ENCODE results near the gene CPLX1. TPM values are rescaled to one million over a fixed set of nuclear protein-coding genes. Genes with fewer than 3 reads are reported as not detected.

The CPLX1 gene
- total RNA-seq, 1 experiment from 2014 or later = 3.9 TPM

DNA sequence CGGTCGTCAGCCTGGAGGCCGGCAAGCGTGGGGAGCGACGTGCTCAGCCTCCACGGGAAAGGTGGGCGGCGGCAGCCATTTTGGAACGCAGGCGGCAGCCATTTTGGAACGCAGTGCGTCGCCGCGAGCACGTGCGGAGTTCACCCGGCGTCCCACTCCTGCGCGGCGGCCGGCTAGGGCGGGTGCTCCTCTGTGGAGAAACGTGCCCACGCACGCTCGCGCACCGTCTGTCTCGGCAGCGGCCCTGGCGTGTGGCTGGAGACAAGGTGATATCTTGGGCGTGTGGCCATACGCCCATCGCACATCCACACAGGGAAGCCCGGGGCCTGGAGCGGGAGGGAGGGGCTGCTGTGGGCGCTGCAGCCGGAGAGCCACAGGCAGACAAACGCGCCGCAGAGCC is 21.1 kb downstream of the CPLX1 start:
- no peak overlapping the region for H3K4me2 ChIP-seq
- BruUV-seq (replicated peaks) = no TSS peak

DNA sequence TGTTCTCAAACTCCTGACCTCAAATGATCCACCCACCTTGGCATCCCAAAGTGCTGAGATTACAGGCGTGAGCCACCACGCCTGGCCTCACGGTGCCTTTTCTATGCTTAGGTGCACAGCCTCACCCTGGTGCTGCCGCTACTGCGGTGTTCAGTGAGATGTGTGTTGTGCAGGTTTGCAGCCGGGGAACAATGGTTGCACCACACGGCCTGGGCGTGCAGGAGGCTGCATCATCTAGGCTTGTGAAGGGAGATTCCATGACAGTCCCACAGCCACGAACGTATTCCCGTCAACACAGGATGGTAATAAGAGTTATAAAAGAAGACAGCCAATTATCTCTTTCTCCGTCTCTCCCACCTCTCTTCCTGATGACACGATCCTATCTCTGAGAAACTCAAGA is 22.0 kb downstream of the CPLX1 start:
- ChIA-PET POLR2A (ENCODE audit: unreplicated experiment) (no interaction called here), CTCF (no interaction called here)
- Histone ChIP-seq H3K9me2 (ENCODE audit: insufficient read depth) (no peaks in the 10 kb centered on the region), H3K4me2 (no peak overlapping the region), H3K9me3 (ENCODE audit: insufficient read depth, low read depth) (no peaks in the 10 kb centered on the region), H3K27ac (no peak overlapping the region), H4K20me1 (ENCODE audit: insufficient read depth) (no peaks in the 10 kb centered on the region), H3K4me3 (no peak overlapping the region), H2AFZ (no peak overlapping the region), H3K4me1 (replicated peaks; ENCODE audit: insufficient read depth) (peaks cover 22% of the 10 kb centered on the region), H3K79me2 (ENCODE audit: low read depth) (no peaks in the 10 kb centered on the region), H3K27me3 (ENCODE audit: insufficient read depth, low read depth) (no peaks in the 10 kb centered on the region), H3K36me3 (ENCODE audit: low read depth) (no peaks in the 10 kb centered on the region), H3F3A (ENCODE audit: insufficient read depth, low read depth) (peaks cover 20% of the 10 kb centered on the region)
- no peak for DNase-seq
- TF ChIP-seq EZH2 (IDR thresholded peaks at IDR 0.05; ENCODE audit: low read depth) = no peak
- TF ChIP-seq, protein P1, sequence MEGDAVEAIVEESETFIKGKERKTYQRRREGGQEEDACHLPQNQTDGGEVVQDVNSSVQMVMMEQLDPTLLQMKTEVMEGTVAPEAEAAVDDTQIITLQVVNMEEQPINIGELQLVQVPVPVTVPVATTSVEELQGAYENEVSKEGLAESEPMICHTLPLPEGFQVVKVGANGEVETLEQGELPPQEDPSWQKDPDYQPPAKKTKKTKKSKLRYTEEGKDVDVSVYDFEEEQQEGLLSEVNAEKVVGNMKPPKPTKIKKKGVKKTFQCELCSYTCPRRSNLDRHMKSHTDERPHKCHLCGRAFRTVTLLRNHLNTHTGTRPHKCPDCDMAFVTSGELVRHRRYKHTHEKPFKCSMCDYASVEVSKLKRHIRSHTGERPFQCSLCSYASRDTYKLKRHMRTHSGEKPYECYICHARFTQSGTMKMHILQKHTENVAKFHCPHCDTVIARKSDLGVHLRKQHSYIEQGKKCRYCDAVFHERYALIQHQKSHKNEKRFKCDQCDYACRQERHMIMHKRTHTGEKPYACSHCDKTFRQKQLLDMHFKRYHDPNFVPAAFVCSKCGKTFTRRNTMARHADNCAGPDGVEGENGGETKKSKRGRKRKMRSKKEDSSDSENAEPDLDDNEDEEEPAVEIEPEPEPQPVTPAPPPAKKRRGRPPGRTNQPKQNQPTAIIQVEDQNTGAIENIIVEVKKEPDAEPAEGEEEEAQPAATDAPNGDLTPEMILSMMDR (conservative IDR thresholded peaks at IDR 0.05) = no peak
- no TSS peak for BruUV-seq (replicated peaks)
- intact Hi-C loops (cut with micrococcal nuclease; ENCODE audit: unreplicated experiment) = no loop called here

More for the DNA sequence above, 21.1 kb downstream of the CPLX1 start:
- Histone ChIP-seq H3K9me3 (ENCODE audit: insufficient read depth, low read depth) (no peaks in the 10 kb centered on the region), H2AFZ (no peak overlapping the region), H3K27me3 (ENCODE audit: insufficient read depth, low read depth) (no peaks in the 10 kb centered on the region), H3K27ac (no peak overlapping the region), H3F3A (ENCODE audit: insufficient read depth, low read depth) (peaks cover 11% of the 10 kb centered on the region), H3K4me1 (replicated peaks; ENCODE audit: insufficient read depth) (peaks cover 12% of the 10 kb centered on the region), H3K36me3 (ENCODE audit: low read depth) (no peaks in the 10 kb centered on the region), H3K4me3 (no peak overlapping the region), H3K79me2 (ENCODE audit: low read depth) (no peaks in the 10 kb centered on the region), H3K9me2 (ENCODE audit: insufficient read depth) (no peaks in the 10 kb centered on the region), H4K20me1 (ENCODE audit: insufficient read depth) (no peaks in the 10 kb centered on the region)
- intact Hi-C loops (cut with micrococcal nuclease; ENCODE audit: unreplicated experiment) = no loop called here
- TF ChIP-seq, protein P1 (conservative IDR thresholded peaks at IDR 0.05) = no peak
- no peak for TF ChIP-seq EZH2 (IDR thresholded peaks at IDR 0.05; ENCODE audit: low read depth)
- no peak for DNase-seq
- CTCF ChIA-PET = no interaction called here
- POLR2A ChIA-PET (ENCODE audit: unreplicated experiment) = no interaction called here

DNA sequence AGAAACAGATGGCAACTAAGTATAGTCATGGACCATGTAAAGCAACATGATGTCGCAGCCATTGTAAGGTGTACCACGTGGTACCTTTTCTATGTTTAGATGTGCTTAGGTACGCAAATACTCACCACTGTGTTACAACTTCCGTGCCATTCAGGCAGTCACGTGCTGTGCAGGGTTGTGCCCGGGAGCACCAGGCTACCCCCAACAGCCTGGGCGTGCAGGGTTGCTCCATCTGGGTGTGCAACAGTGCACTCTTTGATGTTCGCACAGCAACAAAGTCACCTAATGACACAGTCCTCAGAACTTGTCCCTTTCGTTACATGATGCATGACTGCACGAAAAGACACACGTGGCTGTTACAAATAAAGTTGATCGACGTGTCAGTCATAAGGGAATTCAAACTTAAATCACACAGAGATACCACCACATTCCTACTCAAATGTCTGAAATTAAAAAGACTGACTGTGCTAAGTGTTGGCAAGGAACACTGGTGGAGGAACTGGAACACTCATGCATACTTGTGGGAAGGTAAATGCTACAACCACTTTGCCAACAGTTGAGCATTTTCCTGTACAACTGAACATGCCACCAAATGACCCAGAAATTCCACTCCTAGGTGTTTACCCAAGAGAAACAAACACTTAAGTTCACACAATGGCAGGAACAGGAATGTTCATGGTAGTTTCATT is 24.3 kb downstream of the CPLX1 start:
- no peak for DNase-seq
- H3K4me1 ChIP-seq (replicated peaks; ENCODE audit: insufficient read depth) = peaks cover 28% of the 10 kb centered on the region
- no peaks in the 10 kb centered on the region for H3K36me3 ChIP-seq (ENCODE audit: low read depth)
- no peak overlapping the region for H2AFZ ChIP-seq
- no peak overlapping the region for H3K4me2 ChIP-seq
- H3K9me3 ChIP-seq (ENCODE audit: insufficient read depth, low read depth) = no peaks in the 10 kb centered on the region
- H4K20me1 ChIP-seq (ENCODE audit: insufficient read depth) = no peaks in the 10 kb centered on the region
- H3F3A ChIP-seq (ENCODE audit: insufficient read depth, low read depth) = peaks cover 30% of the 10 kb centered on the region
- no peaks in the 10 kb centered on the region for H3K79me2 ChIP-seq (ENCODE audit: low read depth)
- POLR2A ChIA-PET (ENCODE audit: unreplicated experiment) = no interaction called here
- CTCF ChIA-PET = no interaction called here
- H3K9me2 ChIP-seq (ENCODE audit: insufficient read depth) = no peaks in the 10 kb centered on the region
- H3K27me3 ChIP-seq (ENCODE audit: insufficient read depth, low read depth) = no peaks in the 10 kb centered on the region
- no peak overlapping the region for H3K27ac ChIP-seq
- H3K4me3 ChIP-seq = no peak overlapping the region
- no TSS peak for BruUV-seq (replicated peaks)
- intact Hi-C loops (cut with micrococcal nuclease; ENCODE audit: unreplicated experiment) = no loop called here
- TF ChIP-seq, protein P1 (conservative IDR thresholded peaks at IDR 0.05) = no peak

Measured in PC-9 (cell line).